T-helper 9 cell (primary cell): ENCODE data around the gene LRP2.

Experiments used
- DNase-seq: peaks from one replicate; pipeline ENCODE4 v3.0.0-alpha.2; 2020

The LRP2 gene

DNA sequence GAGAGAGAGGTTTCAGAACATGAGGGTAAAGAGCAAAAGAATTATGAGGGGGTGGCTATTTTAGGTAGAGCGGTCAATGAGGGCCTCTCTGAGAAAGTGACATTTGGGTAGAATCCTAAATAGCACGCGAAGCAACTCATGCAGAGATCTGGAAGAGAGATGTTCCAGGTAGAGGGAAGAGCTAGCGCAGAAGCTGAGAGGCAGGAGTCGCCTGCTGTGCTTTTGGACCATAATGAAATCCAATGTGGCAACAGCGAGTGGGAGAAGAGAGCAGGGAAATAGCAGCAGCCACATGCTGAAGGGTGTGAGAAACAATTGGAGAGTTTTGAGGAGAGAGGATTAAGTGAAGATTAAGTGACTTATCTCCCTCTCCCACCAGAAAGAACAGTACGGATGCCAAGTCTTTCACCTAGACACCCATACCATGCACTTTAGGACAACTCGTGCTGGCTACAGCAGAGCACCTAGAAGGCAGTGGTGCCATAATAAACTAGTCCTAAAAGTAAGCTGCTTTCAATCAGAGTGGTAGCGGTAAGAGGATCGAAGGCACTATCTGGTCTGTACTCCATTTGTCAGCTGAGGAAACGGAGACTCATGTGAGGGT is 129.7 kb downstream of the LRP2 start:
- no peak for DNase-seq

DNA sequence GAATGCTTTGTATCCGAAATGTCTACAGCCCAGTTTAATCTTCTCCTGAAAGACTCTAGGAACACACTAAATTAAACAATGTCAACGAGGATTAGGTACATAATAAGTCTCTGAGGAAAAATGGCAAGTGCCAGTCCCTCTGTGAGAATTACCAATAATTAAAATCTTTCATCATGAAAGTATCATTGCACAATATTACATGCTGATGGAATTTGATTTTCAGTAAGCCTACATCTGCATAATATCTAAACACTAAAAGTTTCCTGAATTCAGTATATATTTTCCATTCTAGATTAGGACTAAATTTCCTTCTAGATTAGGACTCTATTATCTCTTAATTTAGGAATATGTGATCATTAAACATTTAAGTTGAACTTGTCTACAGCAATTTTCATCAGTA is 132.1 kb downstream of the LRP2 start:
- DNase-seq, result no peak

DNA sequence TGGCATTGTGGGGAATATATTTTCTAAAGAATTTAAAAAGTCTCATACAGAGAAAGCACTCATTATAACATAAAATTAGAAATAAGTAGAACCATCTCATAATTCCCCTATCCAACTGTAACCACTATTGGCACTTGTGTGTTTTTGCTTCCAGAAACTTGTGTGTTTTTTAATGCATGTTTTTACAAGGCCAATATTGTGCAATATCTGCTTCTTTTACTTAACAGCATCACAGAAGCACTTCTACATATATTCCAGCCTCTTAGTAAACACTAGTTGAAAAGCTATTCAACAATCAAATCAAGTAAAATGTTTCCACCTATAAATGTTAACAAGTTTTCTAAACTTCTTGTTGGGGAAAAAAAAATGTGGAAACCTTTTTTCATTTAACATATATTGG is 132.7 kb downstream of the LRP2 start:
- DNase-seq, result no peak

DNA sequence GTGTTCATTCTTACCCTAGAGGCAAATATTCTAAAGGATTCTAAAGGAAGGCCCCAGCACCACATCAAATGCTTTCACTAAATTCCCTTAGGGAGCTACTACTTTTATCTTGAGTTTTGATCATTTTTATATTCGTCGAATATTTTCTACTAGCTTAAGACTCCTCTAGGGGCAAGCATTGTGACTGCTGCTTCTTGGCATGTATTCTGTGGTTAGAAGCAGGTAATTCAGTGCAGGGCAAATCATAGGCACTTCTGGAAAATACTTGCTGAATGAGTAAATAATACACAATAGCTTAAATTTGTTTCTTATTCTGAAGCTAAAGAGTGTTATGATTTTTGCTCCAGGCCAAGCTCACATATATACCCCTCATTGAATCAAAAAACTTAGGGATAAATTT is 136.4 kb downstream of the LRP2 start:
- no peak for DNase-seq

DNA sequence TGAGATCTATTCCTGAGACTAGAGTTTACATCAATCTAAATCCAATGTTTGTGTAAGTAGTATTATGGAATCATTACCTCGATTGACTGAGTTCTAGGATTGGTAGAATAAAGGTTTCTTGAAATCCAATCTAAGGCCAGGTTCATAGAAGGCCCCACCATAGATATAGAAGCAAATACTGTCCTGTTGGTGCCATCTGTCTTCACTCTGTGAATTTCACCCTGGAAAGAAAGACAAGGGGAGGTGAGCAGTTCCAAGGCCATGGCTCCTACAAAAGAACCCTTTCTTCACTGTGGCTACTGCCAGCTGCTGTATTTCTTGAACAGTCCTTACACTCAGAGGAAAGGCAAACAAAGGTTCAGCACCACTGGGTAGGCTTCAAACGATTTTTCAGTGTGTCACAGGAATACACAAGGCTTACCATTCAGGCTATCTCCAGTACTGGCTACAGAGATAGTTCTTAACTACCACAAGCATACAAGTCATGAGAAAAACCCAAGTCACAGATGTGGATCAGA is 137.0 kb downstream of the LRP2 start:
- no peak for DNase-seq

DNA sequence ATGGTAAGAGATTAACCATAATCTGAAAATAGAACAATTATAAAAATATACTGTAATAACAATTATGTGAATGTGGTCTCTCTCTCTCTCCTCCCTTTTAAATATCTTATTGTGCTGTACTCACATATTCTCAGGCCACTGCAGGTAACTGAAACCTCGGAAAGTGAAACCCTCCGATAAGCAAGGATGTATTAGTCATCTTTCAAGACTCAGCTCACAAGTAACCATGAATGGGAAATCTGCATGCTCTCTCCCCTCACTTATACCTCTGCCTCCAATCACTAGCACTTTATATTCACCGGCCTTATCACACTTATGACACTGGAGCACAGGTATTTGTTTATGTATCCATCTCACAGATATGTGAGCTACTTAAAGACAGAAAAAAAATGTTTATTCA is 139.7 kb downstream of the LRP2 start:
- no peak for DNase-seq

- DNase-seq, result no peak
Observed at GRCh38 chr2:169221745-169222369, 140.5 kb downstream of the LRP2 start.

- DNase-seq, result no peak
Observed at GRCh38 chr2:169210917-169211316, 151.4 kb downstream of the LRP2 start.

DNA sequence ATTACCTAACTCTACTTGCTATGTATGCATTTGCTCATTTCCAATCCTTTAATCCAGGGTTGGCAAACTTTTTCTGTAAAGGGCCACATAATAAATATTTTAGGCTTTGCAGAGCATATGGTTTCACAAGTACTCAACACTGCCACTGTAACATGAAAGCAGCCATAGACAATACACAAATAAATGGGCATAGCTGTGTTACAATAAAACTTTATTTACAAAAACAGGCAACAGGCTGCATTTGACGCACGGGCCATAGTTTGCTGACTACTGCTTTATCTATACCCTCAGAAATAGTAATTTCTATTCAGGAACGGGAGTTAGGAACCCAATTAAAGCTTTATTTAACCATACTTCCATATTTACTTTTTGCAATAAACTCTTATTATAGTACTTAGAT is 154.3 kb downstream of the LRP2 start:
- no peak for DNase-seq

DNA sequence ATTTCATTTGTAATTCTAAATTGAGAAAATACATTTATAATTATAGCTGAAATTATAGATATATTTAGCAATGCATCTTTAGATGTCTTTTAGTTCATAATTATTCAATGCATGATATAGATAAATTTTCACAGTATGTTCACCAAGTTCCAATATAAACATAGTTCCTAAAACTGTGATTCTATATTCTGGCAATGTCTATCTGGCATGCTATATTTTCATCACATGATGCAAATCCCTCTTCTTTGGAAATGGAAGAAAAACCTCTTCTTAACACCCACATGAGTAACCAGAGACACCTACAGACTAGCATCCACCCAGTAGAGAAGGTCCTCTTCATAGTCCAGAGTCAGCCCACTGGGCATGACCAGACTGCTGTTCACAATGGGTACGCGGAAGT is 157.2 kb downstream of the LRP2 start:
- DNase-seq, result no peak

DNA sequence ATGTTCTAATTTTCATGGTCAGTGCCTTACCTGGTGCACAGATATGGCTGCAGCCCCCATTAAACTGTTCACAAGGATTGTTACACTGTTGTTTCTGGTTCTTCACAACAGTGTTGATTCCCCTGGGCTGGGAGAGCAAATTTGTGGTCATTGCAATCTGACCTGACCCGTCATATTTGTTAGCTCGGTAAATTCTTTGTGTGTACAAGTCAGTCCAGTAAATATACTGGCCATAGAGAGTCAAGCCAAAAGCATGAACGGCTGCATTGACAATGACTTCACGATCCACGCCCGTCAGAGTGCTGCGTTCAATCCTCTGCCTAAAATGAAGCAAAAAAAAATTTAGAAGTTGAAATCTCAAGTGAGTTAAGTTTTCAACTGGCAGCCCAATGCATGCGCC is 158.4 kb downstream of the LRP2 start:
- DNase-seq, result no peak

DNA sequence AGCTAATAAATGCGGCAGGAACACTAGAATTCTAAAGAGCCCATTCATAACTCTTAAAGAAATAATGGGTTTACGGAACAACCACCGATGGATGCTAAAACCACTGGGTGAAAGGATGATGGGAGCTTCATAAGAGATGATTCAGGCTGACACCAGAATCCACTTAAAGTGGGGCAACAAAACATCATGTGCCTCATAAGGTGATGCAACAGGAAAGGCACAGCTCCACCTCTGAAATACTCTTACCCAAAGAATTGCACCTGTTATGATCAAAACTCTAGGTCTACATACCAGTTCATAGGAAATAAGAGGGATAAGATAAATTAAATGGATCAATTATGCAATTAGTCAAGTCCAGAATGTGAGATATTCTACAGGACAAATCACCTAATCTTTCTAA is 161.6 kb downstream of the LRP2 start:
- DNase-seq, result no peak

- no peak for DNase-seq
Observed at GRCh38 chr2:169193618-169194017, 168.7 kb downstream of the LRP2 start.

DNA sequence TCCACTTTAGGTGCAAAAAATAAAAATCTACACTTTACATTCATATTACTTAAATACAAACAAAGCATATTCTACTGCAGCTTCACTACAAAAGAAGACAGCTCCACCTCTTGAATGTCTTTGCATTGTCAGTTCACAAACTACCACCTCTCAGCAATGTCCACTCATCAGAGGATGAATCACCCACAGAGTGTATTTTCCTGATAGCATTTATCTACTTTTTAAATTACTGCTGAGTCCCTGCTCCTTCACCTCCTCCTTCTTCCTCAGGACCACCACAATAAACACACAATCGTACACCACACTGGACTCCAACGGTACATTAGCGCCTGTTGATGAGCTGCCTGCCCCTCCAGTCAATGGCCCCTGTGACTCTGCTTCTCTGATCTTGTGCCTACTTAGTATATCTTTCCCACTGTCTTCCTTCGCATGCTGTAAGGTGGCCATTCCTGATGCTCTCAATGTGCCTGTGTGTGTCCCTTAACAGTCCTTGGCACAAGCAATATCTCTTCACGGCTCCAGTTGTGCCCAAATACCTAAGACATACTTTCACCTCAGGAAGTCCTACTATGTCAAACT is 172.0 kb downstream of the LRP2 start:
- DNase-seq, result no peak

GRCh38 chr2:169189132-169189531 is 173.2 kb downstream of the LRP2 start:
- DNase-seq, result no peak

DNA sequence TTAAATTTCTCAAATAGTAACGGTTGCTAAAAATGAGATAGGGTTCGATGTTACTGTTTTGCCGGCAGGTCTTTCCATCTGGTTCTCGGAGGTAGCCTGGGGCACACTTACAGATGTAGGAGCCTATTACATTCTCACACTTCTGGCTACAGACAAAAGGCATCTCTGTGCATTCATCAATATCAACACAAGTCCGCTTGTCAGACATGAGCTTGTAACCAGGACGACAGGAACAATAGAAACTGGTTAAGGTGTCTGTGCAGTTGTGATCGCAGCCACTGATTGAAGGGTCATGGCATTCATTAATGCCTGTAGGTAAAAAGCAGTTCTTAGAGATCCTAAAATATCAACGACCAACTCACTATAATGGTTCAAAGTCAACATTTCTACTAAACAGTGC is 176.6 kb downstream of the LRP2 start:
- DNase-seq, result no peak

GRCh38 chr2:169184074-169184473 is 178.3 kb downstream of the LRP2 start:
- no peak for DNase-seq

- no peak for DNase-seq
Observed at GRCh38 chr2:169182573-169182972, 179.8 kb downstream of the LRP2 start.

- no peak for DNase-seq
Observed at GRCh38 chr2:169178804-169179390, 183.4 kb downstream of the LRP2 start.

DNA sequence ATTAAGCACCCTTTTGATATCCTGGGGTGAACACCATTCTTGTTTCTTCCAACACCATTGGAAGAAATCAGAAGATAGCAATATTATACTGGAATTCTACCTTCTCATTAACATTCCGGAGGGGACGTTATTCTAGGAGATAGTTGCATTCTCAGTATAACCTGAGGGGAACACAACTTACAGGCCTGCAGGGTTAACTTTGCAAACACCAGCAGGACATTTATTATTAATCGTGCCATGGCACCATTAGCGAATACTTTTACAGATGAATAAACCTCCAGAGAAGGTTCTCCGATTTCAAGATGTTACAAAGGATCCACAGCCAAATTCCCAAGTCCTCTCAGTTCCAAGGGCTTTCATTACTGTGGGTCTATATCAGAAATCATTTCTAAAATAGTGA is 184.0 kb downstream of the LRP2 start:
- DNase-seq, result no peak

- DNase-seq, result no peak
Observed at GRCh38 chr2:169175112-169175511, 187.2 kb downstream of the LRP2 start.

DNA sequence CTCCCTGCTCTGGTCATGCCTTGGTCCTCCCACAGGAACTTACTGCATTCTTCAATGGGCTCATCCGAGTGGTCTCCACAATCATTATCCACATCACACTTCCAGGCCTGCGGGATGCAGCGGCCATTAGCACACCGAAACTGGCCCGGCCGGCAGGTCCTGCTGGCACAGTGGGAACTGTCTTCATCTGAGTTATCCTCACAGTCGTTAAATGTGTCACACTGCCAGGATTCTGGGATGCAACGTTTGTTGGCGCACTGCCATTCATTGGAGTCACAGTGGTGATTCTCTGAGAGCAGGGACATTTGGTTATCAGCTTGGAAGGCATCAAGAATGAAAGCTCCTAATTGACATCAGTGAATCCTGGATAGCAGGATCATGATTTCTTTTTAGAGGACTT is 188.5 kb downstream of the LRP2 start:
- no peak for DNase-seq

- no peak for DNase-seq
Observed at GRCh38 chr2:169172914-169173313, 189.4 kb downstream of the LRP2 start.

DNA sequence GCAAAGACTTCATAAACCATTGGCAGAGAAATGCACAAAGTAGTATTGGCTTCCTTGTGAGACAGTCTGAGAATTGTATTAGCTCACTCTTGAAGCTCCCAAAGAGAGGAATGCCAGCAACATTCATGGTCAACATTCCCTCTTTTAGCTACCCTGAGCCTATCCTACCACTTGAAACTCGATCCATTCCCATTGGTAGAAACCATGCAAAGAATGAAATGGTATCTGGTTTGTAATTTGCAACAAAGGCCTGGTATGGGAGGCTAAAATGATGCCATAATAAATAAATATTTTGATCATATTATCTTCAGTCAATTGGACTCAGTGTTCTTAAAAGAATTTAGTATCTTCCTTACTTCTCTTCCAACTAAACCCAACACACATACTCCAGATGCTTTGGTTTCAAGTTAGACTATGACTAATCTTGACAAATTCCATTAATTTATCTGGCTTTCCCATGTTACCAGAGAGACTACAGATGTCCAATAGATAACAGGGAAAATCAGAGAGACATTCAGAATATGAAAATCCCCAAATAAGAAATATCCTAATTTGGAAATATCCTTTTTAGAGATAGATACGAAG is 190.1 kb downstream of the LRP2 start:
- DNase-seq, result no peak
